CD14-positive monocyte (primary cell): ENCODE measurements around the gene MAP2K5. TPM values are rescaled to one million over a fixed set of nuclear protein-coding genes. Genes with fewer than 3 reads are reported as not detected.

ENCODE experiments used
- DNase-seq, 3 donors: peaks; one replicate each; pipeline ENCODE4 v3.0.0-alpha.2; 2011 to 2022
- H2AFZ ChIP-seq: 2 replicates; pipeline ENCODE4 v1.6.0; 2012; ENCODE audit warnings: mild to moderate bottlenecking, low read depth, low read length, inconsistent platforms; ENCODE audit not compliant: insufficient read depth, poor library complexity, severe bottlenecking
- H3K27ac ChIP-seq, 2 donors: 1 replicate in 1 of 2; 2 replicates in 1 of 2; pipeline ENCODE4 v1.5.1; 2012 to 2013; ENCODE audit warnings: low read length in 2 of 2, control low read depth in 1 of 2, inconsistent platforms in 1 of 2, low read depth in 1 of 2, mild to moderate bottlenecking in 1 of 2
- H3K27me3 ChIP-seq, 2 donors: one replicate each; pipeline versions ENCODE4 v1.6.0 to v1.6.1; 2011 to 2013; ENCODE audit warnings: low read length in 2 of 2; ENCODE audit not compliant: control insufficient read depth in 2 of 2, insufficient read depth in 2 of 2
- H3K36me3 ChIP-seq, 2 donors: replicated peaks in 1 of 2; 1 replicate in 1 of 2; 2 replicates in 1 of 2; pipeline versions ENCODE4 v1.5.1 to v1.6.1; 2012 to 2013; ENCODE audit warnings: low read length in 2 of 2, control low read depth in 1 of 2, inconsistent platforms in 1 of 2, mild to moderate bottlenecking in 1 of 2; ENCODE audit not compliant: insufficient read depth in 2 of 2, control insufficient read depth in 1 of 2
- H3K4me1 ChIP-seq, 2 donors: 1 replicate in 1 of 2; 2 replicates in 1 of 2; pipeline versions ENCODE4 v1.5.1 to v1.6.1; 2012 to 2013; ENCODE audit warnings: low read length in 2 of 2, control low read depth in 1 of 2, inconsistent platforms in 1 of 2, mild to moderate bottlenecking in 1 of 2, moderate library complexity in 1 of 2; ENCODE audit not compliant: insufficient read depth in 2 of 2, control insufficient read depth in 1 of 2
- H3K4me2 ChIP-seq: replicated peaks from 2 replicates; pipeline ENCODE3; 2012; ENCODE audit warnings: low read length, moderate library complexity, mild to moderate bottlenecking; ENCODE audit not compliant: poor library complexity, severe bottlenecking; ENCODE audit errors: extremely low read depth
- H3K4me3 ChIP-seq, 3 experiments: fragments of 200-600 bp in 1 of 3; sonication (generic) in 1 of 3; replicated peaks in 1 of 3; 1 replicate in 2 of 3; 2 replicates in 1 of 3; pipeline ENCODE4 v1.5.1; 2011 to 2013; ENCODE audit warnings: low read length in 3 of 3, mild to moderate bottlenecking in 3 of 3, control low read depth in 2 of 3, low read depth in 2 of 3, inconsistent platforms in 1 of 3, moderate library complexity in 1 of 3
- H3K79me2 ChIP-seq: 2 replicates; pipeline ENCODE4 v1.6.0; 2012; ENCODE audit warnings: mild to moderate bottlenecking, control low read depth, inconsistent platforms, low read length, moderate library complexity; ENCODE audit not compliant: insufficient read depth
- H3K9ac ChIP-seq: 2 replicates; pipeline ENCODE4 v1.6.0; 2017; ENCODE audit warnings: low read length, mild to moderate bottlenecking; ENCODE audit not compliant: insufficient read depth, poor library complexity, severe bottlenecking
- H3K9me3 ChIP-seq, 2 donors: replicated peaks in 1 of 2; 1 replicate in 1 of 2; 2 replicates in 1 of 2; pipeline versions ENCODE4 v1.5.1 to v1.6.1; 2012 to 2013; ENCODE audit warnings: low read length in 2 of 2, control low read depth in 1 of 2; ENCODE audit not compliant: control insufficient read depth in 1 of 2, insufficient read depth in 1 of 2
- H4K20me1 ChIP-seq: 2 replicates; pipeline ENCODE4 v1.6.0; 2012; ENCODE audit warnings: mild to moderate bottlenecking, low read length, control low read depth, moderate library complexity; ENCODE audit not compliant: insufficient read depth
- H3K27ac Mint-ChIP-seq, 7 donors: one replicate each; pipeline ENCODE4 v1.8.0; 2020; ENCODE audit warnings: mild to moderate bottlenecking in 7 of 7, mixed read lengths in 7 of 7, moderate library complexity in 6 of 7, inconsistent platforms in 2 of 7
- H3K27me3 Mint-ChIP-seq, 3 donors: one replicate each; pipeline ENCODE4 v1.8.0; 2021 to 2022; ENCODE audit warnings: low read depth in 3 of 3, mild to moderate bottlenecking in 3 of 3, mixed read lengths in 3 of 3, moderate library complexity in 3 of 3, inconsistent platforms in 1 of 3
- H3K36me3 Mint-ChIP-seq, 2 donors: one replicate each; pipeline ENCODE4 v1.8.0; 2020; ENCODE audit warnings: mixed read lengths in 2 of 2, inconsistent platforms in 1 of 2, mild to moderate bottlenecking in 1 of 2
- H3K4me1 Mint-ChIP-seq: one replicate; pipeline ENCODE4 v1.8.0; 2020; ENCODE audit warnings: mild to moderate bottlenecking, mixed read lengths
- H3K4me3 Mint-ChIP-seq, 2 donors: one replicate each; pipeline ENCODE4 v1.8.0; 2020; ENCODE audit warnings: mild to moderate bottlenecking in 2 of 2, mixed read lengths in 2 of 2, moderate library complexity in 1 of 2
- H3K9me3 Mint-ChIP-seq, 7 donors: one replicate each; pipeline ENCODE4 v1.8.0; 2020 to 2022; ENCODE audit warnings: mixed read lengths in 7 of 7, mild to moderate bottlenecking in 6 of 7, moderate library complexity in 6 of 7, inconsistent platforms in 2 of 7
- WGBS: methylation state at CpG from one replicate; pipeline ENCODE4 v1.1.5; 2013; ENCODE audit warnings: missing lambda C conversion rate; ENCODE audit not compliant: insufficient coverage; 5-methylcytosine and 5-hydroxymethylcytosine counted together
- intact Hi-C, 2 donors: fragments of 100-400 bp; cut with micrococcal nuclease; formaldehyde crosslinking; loops; one replicate each; pipeline versions ENCODE4 v1.15.0 to v1.15.1; 2023
- polyA plus RNA-seq, 3 donors: library from polyadenylated mRNA; depleted of rRNA in 1 of 3; unstranded in 2 of 3; stranded (reverse) in 1 of 3; fragments of 300-500 nt in 2 of 3; fragments of >200 nt in 1 of 3; fragmentation: Illumina TruSeq in 2 of 3; gene quantifications; 1 replicate in 2 of 3; 2 replicates in 1 of 3; pipeline ENCODE4 v1.2.3, GENCODE V29; 2012 to 2021
- TF ChIP-seq, protein P1 (sequence below): fragments of 200-600 bp; IDR thresholded peaks from one replicate; pipeline ENCODE4 v1.8.0; 2022; ENCODE audit warnings: antibody characterized with exemption, mild to moderate bottlenecking

MAP2K5 gene
- polyA plus RNA-seq, 3 donors: 10.2 to 11.3 (median 10.6) TPM

DNA sequence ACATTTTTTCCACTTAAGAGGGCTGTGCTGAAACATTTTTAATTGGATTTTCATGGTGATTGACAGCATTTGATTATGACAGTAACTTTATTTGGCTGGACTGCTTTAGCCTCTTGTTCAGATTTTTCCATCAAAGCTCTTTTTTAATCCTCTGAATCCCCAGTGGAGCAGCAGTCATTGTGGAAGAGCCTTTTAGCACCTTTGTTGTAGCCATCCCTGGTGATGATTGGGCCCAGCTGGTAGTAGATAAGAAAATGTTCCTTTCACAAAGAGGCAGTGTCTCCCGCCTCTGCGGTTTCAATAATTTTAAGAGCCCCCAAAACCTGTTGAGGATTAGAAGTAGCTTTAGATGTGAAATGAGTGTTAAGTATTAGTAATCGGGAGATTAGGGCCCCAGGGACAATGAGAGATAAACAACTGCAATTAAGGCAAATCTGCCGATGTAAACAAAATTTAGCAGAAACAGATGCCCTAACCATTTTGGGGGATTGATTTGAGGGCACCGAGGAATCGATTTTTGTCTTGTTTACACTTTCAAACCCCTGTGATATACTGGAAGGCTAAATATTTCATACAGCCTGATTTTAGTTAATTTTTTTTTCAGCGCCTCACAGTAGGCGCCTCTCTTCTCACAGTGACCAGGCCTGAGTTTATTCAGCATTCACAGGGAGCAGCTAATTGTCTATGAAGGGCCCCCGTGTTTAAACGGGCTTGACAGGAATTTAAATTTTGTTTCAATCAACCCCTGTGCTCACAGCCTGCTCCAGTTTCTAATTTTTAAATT lies 239.6 kb downstream of the MAP2K5 start:
- intact Hi-C loops: no loop called here

DNA sequence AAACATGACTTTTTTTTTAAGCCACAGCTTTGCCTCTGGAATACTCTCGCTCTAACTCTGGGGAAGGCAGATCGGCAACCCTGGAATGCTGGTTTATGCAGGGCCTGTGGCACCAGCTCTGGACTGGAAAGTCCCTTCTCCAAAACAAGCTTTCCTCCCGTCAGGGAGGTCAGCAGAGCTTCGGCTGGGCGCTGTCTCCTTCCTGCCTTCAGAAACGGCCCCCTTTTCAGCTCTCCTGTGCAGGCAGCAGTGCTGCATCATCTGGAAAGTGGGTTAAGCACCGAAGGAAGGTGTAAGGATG lies 240.1 kb downstream of the MAP2K5 start:
- TF ChIP-seq, protein P1, sequence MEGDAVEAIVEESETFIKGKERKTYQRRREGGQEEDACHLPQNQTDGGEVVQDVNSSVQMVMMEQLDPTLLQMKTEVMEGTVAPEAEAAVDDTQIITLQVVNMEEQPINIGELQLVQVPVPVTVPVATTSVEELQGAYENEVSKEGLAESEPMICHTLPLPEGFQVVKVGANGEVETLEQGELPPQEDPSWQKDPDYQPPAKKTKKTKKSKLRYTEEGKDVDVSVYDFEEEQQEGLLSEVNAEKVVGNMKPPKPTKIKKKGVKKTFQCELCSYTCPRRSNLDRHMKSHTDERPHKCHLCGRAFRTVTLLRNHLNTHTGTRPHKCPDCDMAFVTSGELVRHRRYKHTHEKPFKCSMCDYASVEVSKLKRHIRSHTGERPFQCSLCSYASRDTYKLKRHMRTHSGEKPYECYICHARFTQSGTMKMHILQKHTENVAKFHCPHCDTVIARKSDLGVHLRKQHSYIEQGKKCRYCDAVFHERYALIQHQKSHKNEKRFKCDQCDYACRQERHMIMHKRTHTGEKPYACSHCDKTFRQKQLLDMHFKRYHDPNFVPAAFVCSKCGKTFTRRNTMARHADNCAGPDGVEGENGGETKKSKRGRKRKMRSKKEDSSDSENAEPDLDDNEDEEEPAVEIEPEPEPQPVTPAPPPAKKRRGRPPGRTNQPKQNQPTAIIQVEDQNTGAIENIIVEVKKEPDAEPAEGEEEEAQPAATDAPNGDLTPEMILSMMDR: no peak

More for the DNA sequence above, 239.6 kb downstream of the MAP2K5 start:
- H3K9me3 ChIP-seq: no peaks in the 10 kb centered on the region
- no peaks in the 10 kb centered on the region for H3K36me3 ChIP-seq
- Mint-ChIP-seq H3K27ac (no peak overlapping the region), H3K4me3 (no peak overlapping the region), H3K36me3 (peaks cover 16 to 23% of the 10 kb centered on the region in 2 donors), H3K9me3 (no peaks in the 10 kb centered on the region), H3K27me3 (no peaks in the 10 kb centered on the region), H3K4me1 (peaks cover 41% of the 10 kb centered on the region)
- H3K79me2 ChIP-seq: no peaks in the 10 kb centered on the region
- WGBS: 100% methylated on average over 6 of the region's 10 CpGs
- H3K9ac ChIP-seq: no peak overlapping the region
- no peaks in the 10 kb centered on the region for H4K20me1 ChIP-seq
- TF ChIP-seq, protein P1: no peak
- DNase-seq: no peak
- no peak overlapping the region for H3K4me2 ChIP-seq
- H3K4me1 ChIP-seq: peaks cover 26 to 31% of the 10 kb centered on the region in 2 donors
- no peak overlapping the region for H2AFZ ChIP-seq
- H3K4me3 ChIP-seq: no peak overlapping the region
- H3K27me3 ChIP-seq: no peaks in the 10 kb centered on the region
- no peak overlapping the region for H3K27ac ChIP-seq

More for the DNA sequence above, 240.1 kb downstream of the MAP2K5 start:
- no peaks in the 10 kb centered on the region for H3K9me3 Mint-ChIP-seq
- H3K4me3 ChIP-seq: no peak overlapping the region
- H3K27me3 ChIP-seq: no peaks in the 10 kb centered on the region
- H3K27ac ChIP-seq: no peak overlapping the region
- H3K4me3 Mint-ChIP-seq: no peak overlapping the region
- H3K9me3 ChIP-seq: no peaks in the 10 kb centered on the region
- H3K36me3 ChIP-seq: no peaks in the 10 kb centered on the region
- H3K9ac ChIP-seq: no peak overlapping the region
- H3K4me2 ChIP-seq: no peak overlapping the region
- no peaks in the 10 kb centered on the region for H3K27me3 Mint-ChIP-seq
- WGBS: 96% methylated on average over 3 of the region's 7 CpGs
- peaks cover 41% of the 10 kb centered on the region for H3K4me1 Mint-ChIP-seq
- H2AFZ ChIP-seq: no peak overlapping the region
- H3K27ac Mint-ChIP-seq: peak overlapping the region in 1 of 7 donors; percentile 7
- peaks cover 26 to 31% of the 10 kb centered on the region in 2 donors for H3K4me1 ChIP-seq
- peaks cover 16 to 23% of the 10 kb centered on the region in 2 donors for H3K36me3 Mint-ChIP-seq
- intact Hi-C loops: no loop called here
- H3K79me2 ChIP-seq: no peaks in the 10 kb centered on the region
- H4K20me1 ChIP-seq: no peaks in the 10 kb centered on the region
- no peak for DNase-seq
